Hypothalamus (tissue), 51 donors: ENCODE results near the gene CD200R1L.

ENCODE experiments used
- DNase-seq, 51 donors: peaks; one replicate each; lab custom pipeline; 2025; lab: John Stamatoyannopoulos, UW

Gene CD200R1L

GRCh38 chr3:112793326-112794081 lies 53.2 kb downstream of the CD200R1L start:
- DNase-seq = no peak

DNA sequence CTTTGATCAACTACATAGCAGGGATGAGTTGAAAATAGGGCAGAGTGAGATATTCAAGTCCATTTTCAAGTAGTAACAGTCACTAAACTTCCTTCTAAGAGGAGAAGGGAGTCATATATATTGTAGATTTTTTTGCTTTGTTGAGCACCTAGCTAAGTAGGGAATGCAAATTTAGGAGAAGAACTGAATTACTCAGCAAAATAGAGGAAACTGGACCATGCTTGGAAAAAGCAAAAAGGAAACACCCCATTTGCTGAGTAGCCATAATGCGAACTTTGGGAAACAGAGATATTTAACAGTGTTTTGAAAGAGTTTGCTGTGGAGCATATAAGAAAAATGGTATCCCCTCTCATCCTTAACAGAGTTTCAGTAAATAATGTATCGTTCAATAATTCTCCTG lies 54.9 kb downstream of the CD200R1L start:
- no peak for DNase-seq

- DNase-seq = no peak
These were observed 56.9 kb downstream of the CD200R1L start for GRCh38 chr3:112789787-112790186.

GRCh38 chr3:112786881-112787579 lies 59.6 kb downstream of the CD200R1L start:
- no peak for DNase-seq

DNA sequence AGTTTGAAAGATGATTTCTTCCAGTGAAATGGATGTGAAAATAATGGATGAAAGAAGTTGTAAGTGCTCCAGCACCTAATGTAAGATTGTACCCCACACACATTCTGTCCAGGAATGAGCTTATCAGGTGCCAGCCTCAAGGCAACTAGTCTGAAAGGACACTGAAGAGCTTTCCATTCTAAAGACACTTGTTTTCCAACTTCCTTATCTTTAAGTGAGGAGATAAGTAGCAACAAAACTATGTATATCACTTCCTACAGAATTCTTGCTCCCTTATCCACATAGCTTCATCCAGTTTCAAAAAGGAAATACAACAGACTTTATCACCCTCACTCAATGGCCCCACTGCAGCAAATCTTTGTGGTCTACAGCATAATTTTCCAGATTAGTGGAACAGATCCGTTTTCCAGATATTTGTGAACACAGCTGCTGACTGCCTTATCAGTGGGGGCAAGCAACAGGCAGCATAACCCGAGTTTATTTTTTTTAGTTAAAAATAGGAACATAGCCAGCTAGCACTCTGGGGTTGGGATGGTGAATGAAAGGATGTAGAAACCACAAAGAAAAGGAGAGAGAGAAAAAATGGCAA lies 60.6 kb downstream of the CD200R1L start:
- DNase-seq = no peak

DNA sequence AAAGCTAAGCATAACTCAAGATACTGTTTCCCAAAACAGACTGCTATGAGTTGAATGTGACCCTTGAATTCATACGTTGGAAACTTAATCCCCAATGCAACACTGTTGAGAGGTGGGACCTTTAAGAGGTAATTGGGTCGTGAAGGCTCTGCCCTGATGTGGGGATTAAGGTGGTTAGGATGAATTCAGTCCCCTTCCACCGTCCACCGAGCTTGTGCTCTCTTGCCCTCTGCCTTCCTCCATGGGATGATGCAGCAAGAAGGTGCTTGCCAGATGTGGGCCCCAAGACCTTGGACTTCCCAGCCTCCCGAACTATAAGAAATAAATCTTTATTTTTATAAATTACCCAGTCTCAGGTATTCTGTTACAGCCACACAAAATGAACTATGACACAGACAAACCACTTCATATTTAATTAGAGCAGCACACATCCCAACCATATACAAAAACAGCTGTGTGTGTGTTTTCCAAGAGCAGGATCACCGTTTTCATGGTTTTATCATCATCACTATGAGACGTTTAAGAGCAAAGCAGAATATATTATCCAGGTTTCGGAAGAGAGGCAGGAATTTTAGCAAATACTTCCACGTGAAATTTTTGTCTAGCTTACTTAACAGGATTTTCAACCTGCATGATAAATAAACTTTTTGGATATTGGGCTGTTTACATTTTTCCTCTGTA lies 61.2 kb downstream of the CD200R1L start:
- no peak for DNase-seq

- DNase-seq = no peak
These were observed 64.2 kb downstream of the CD200R1L start for GRCh38 chr3:112782491-112782890.

DNA sequence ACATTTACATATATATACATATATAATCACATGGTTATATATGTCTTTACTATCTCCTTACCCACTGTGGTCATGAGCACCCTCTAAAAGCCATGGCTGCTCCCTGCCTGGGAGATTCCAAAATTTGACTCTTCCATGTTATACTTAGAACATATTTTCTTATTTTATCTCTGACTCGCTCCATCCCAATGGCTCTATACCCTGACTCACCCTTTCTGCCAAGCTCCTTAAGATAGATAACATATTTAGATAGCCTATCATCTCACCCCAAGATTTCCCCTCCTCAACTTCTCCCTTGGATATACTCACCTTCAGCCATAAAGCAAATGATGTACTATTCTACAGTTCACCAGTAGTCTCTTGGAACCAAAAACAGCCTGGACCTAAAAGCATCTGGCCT lies 65.1 kb downstream of the CD200R1L start:
- no peak for DNase-seq

DNA sequence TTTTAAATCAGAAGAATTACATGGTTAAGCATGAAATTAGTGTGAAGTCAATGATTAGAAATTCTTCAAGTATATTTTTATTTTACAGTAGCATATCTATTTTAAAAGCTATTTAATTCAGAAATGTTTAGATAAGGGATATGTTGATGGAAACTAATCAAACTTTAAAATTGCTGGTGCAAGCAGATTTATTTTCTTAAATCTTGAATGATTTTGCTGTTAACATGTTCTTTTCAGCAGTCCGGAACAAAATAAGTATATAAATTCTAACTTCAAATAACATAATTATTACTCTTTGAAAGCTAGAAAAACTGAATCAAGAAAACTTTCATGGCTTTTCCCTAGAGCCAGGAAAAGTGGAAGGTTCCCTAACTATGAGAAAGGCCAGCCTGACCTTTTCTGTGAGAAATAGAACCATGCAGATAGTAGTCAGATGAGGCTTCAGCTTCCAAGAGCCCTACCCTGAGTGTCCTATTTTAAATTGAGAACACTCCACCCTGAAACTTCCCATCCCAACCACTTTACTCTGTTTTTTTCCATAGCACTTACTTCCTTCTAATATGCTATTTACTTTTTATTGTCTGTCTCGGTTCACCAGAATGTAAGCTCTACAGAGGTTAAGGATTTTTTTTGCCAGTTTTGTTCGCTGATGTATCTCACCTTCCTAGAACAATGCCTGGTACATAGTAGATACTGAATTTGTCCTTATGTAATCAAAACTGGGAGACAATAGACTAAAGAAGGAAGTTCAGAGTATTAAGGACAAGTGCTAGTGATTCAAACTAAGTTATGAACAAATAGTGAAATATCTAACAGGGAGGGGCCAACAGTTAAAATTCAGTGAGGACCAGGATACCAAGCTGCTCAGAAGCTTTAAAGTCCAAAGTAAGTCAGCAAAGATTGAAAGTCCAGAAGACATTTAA lies 66.8 kb downstream of the CD200R1L start:
- DNase-seq = no peak

GRCh38 chr3:112779011-112779410 lies 67.7 kb downstream of the CD200R1L start:
- no peak for DNase-seq

GRCh38 chr3:112778353-112778948 lies 68.2 kb downstream of the CD200R1L start:
- DNase-seq = peak in 1 of 51 donors; percentile 20

DNA sequence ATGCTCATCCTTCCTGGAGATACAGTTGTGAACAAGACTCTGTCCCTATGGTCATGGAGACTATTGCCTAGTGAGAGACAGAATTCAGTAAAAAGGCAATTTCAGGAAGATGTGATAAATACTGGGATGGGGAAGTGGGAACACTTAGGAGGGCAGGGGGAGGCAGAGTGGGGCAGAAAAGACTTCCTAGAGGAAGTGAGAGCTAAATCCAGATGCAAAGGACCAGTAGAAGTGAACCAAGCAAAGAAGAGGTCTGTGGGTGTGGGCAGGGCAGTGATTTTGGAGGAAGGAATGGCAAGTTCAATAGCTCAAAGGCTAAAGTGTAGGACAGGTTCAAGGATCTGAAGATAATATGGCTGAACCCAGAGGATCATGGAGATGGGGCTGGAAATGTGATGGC lies 68.9 kb downstream of the CD200R1L start:
- DNase-seq = no peak

GRCh38 chr3:112776836-112777235 lies 69.8 kb downstream of the CD200R1L start:
- no peak for DNase-seq

GRCh38 chr3:112776000-112776399 lies 70.7 kb downstream of the CD200R1L start:
- DNase-seq = peak in 1 of 51 donors; percentile 1

DNA sequence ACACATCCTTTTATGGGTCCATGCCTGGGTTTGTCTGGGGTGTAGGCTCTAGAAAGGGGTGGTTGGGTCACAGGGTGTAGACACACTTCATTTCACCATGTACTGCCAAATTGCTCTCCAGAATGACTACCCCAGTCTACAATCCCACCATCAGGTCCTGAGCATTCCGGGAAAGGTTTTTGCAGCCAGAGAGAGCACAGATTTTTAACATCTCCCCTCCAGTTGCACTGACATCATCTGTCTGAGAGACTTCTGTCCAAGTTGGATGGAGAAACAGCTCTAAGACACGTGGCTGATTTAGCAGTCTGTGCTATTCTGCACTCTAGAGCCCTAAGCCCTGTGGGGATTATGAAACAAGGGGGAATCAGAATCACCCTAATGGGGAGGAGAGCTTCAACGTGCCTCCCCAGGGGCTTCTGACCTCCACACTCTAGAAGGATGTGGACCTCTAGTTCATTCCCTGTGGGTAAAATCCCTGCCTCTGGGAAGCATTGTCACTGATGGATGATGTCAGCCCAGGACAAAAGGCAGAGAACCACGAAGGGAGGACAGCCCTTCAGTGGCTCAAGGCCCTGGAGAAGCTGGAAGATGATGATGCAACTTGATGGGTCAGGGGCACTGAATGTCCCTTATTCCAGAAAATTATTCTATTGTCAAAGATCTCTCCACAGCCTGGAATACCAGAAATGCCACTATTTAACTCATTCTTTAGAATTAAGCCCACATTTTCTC lies 71.5 kb downstream of the CD200R1L start:
- DNase-seq = no peak

DNA sequence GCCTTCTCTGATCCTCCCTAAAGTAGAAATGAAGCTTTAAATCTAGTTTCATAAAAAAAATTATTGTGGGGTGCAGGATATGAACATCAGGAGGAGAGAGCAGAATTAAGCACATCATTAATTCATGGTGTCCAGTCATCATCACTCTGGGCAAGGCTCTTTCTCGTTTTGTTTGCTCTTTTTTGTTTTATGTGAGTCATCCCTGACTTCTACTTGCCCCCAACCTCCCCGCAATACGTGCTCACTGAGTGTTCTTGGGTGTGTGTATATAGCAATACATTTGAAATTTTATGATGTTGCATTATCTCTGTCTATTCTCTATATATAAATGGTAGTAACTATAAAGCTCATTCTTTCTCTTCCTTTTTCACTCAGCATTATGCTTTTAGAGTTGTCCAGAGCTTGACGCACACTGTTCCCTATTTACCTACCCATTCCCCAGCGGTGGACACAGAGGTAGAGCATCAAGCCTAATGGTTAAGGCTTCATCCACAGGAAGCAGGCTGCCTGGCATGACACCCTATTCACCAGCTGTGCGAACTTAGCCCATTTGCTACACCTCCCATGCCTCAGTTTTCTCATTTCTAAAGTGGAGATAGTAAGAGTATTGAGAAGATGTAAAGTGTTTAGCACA lies 72.3 kb downstream of the CD200R1L start:
- no peak for DNase-seq

DNA sequence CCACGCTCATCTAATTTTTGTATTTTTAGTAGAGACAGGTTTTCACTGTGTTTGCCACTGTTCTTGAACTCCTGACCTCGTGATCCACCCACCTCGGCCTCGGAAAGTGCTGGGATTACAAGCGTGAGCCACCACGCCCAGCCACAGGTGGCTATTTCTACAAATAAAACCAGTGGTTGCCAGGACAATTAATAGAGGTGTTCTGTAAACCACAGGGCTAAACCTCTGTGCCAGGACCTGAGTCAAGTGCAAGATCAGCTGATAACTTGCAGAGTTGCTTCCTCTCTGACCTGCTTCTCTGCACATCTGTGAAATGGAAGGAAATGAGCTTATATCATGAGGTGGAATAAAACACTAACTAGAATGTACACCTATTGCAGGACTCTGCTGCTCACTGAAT lies 72.8 kb downstream of the CD200R1L start:
- no peak for DNase-seq

DNA sequence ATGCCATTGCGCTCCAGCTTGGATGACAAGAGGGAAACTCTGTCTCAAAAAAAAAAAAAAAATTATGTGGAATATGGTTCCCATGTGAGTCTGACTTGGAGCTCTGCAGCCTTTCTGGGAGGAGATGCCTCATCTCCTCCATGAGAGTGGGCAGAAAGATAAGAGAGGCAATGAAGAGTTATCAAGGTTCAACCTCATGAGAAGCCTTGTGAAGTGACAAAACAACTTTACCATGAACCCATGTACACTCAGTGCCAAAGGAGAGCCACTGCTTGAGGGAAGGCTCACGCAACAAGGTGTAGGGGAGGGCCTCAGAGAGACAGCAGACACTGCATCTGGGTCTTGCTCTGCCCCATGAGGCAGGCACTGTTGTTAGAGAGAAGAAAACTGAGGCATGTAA lies 75.7 kb downstream of the CD200R1L start:
- DNase-seq = no peak
